ENCODE data around the gene GRK6. TPM values are rescaled to one million over a fixed set of nuclear protein-coding genes. Genes with fewer than 3 reads are reported as not detected.

GRK6 gene
- total and polyA plus RNA-seq, 8 donors: 7.2 to 14.5 (median 11.4) TPM

GRCh38 chr5:177397875-177398390 lies 28.5 kb upstream of the GRK6 start:
- FAIRE-seq: no peak
- no peak for ATAC-seq
- no peaks in the 10 kb centered on the region for H3K36me3 ChIP-seq
- peak in 1 of 6 donors; percentile 71 for DNase-seq
- WGBS, 2 donors: 72 to 85% methylated on average over 16 of the region's 16 CpGs
- no peak overlapping the region for H3K4me3 ChIP-seq
- peaks cover 0 to 8% (median 0%) of the 10 kb centered on the region in 4 donors for H3K27me3 ChIP-seq
- no peak overlapping the region for H3K27ac ChIP-seq
- H3K4me1 ChIP-seq: peaks cover 0 to 3% (median 2%) of the 10 kb centered on the region in 3 donors
- H3K9me3 ChIP-seq: no peaks in the 10 kb centered on the region
- intact Hi-C loops (cut with DNase I): loop anchor here in 1 of 3 donors (5.0 kb wide), 1 partner anchor 114 kb away; no protein-coding TSS in a partner anchor
- no peak for TF ChIP-seq CTCF (IDR thresholded peaks at IDR 0.05)

- FAIRE-seq: no peak
- intact Hi-C loops (cut with DNase I): loop anchor here in 1 of 3 donors (5.0 kb wide), 1 partner anchor 112 kb away; no protein-coding TSS in a partner anchor
- Histone ChIP-seq H3K4me3 (no peak within 1 kb of the TSS), H3K27ac (no peak within 1 kb of the TSS), H3K27me3 (peaks cover 0 to 8% (median 0%) of the 10 kb centered on the region in 4 donors), H3K4me1 (peaks cover 4 to 14% (median 8%) of the 10 kb centered on the region in 3 donors), H3K9me3 (no peaks in the 10 kb centered on the region), H3K36me3 (no peaks in the 10 kb centered on the region)
- no peak for TF ChIP-seq CTCF (IDR thresholded peaks at IDR 0.05)
- ATAC-seq: no peak
- 17 to 18% methylated on average over 86 to 92 of the region's 92 CpGs for WGBS, 2 donors
- no peak for DNase-seq
These were observed 26.2 kb upstream of the GRK6 start, which contains the start of gene PFN3 for GRCh38 chr5:177399997-177400868. Gene PFN3 (minus strand): TSS chr5:177400661. CDS start chr5:177400576, 85 bp downstream.

- FAIRE-seq (no peak), ATAC-seq (peak; percentile 69 to 78 (median 74)), DNase-seq (peak; percentile 74 to 92 (median 83))
- Histone ChIP-seq H3K4me3 (peak overlapping the region in 3 of 4 donors; percentile 46 to 70 (median 65)), H3K4me1 (peaks cover 4 to 14% (median 8%) of the 10 kb centered on the region in 3 donors), H3K36me3 (no peaks in the 10 kb centered on the region), H3K27me3 (peaks cover 0 to 8% (median 0%) of the 10 kb centered on the region in 4 donors), H3K9me3 (no peaks in the 10 kb centered on the region), H3K27ac (peak overlapping the region in 1 of 4 donors; percentile 8)
- intact Hi-C loops (cut with DNase I): no loop called here
- 6% methylated on average over 49 of the region's 49 CpGs for WGBS, 2 donors
- peak in 3 of 4 donors; percentile 10 to 22 (median 18) for TF ChIP-seq CTCF (IDR thresholded peaks at IDR 0.05)
These were observed 24.0 kb upstream of the GRK6 start for GRCh38 chr5:177402271-177403043.

- H3K4me1 ChIP-seq: peaks cover 4 to 14% (median 8%) of the 10 kb centered on the region in 3 donors
- no peak for TF ChIP-seq CTCF (IDR thresholded peaks at IDR 0.05)
- intact Hi-C loops (cut with DNase I): no loop called here
- no peaks in the 10 kb centered on the region for H3K36me3 ChIP-seq
- ATAC-seq: peak; percentile 13 to 26 (median 22)
- 2 to 3% methylated on average over 56 to 61 of the region's 61 CpGs for WGBS, 2 donors
- H3K4me3 ChIP-seq: peak overlapping the region; percentile 17 to 70 (median 56)
- H3K27ac ChIP-seq: no peak overlapping the region
- no peaks in the 10 kb centered on the region for H3K9me3 ChIP-seq
- DNase-seq: peak in 3 of 6 donors; percentile 62 to 81 (median 69)
- H3K27me3 ChIP-seq: peaks cover 0 to 8% (median 0%) of the 10 kb centered on the region in 4 donors
- FAIRE-seq: no peak
These were observed 23.2 kb upstream of the GRK6 start for GRCh38 chr5:177403102-177403791.
